Kidney (tissue), 14 donors: Measurements from ENCODE around the gene CCNL2. TPM values are rescaled to one million over a fixed set of nuclear protein-coding genes. Genes with fewer than 3 reads are reported as not detected.

Experiments used
- DNase-seq, 5 donors: peaks; one replicate each; pipeline ENCODE4 v3.0.0-alpha.2; 2013 to 2020
- FAIRE-seq: peaks from 2 replicates; lab custom pipeline; 2012; peaks lifted over from hg19 to GRCh38; lab: Jason Lieb, UNC
- H3K27ac ChIP-seq, 2 donors: one replicate each; pipeline ENCODE4 v1.7.0; 2013; ENCODE audit warnings: low read depth in 2 of 2, low read length in 2 of 2, inconsistent platforms in 1 of 2
- H3K27me3 ChIP-seq: one replicate; pipeline ENCODE4 v1.7.1; 2013; ENCODE audit warnings: low read length, inconsistent platforms; ENCODE audit not compliant: control insufficient read depth, insufficient read depth
- H3K36me3 ChIP-seq, 3 donors: one replicate each; pipeline versions ENCODE4 v1.7.0 to v1.7.1; 2013; ENCODE audit warnings: low read length in 3 of 3, control low read depth in 1 of 3, inconsistent platforms in 1 of 3; ENCODE audit not compliant: insufficient read depth in 3 of 3, control insufficient read depth in 2 of 3
- H3K4me1 ChIP-seq, 3 donors: one replicate each; pipeline versions ENCODE4 v1.7.0 to v1.7.1; 2013; ENCODE audit warnings: low read length in 3 of 3, inconsistent platforms in 1 of 3, low read depth in 1 of 3; ENCODE audit not compliant: control insufficient read depth in 2 of 3, insufficient read depth in 2 of 3
- H3K4me3 ChIP-seq, 3 donors: one replicate each; pipeline versions ENCODE4 v1.7.0 to v1.8.1; 2013; ENCODE audit warnings: low read length in 3 of 3, control low read depth in 1 of 3, inconsistent platforms in 1 of 3
- H3K9ac ChIP-seq, 3 donors: one replicate each; pipeline versions ENCODE4 v1.7.0 to v1.7.1; 2013; ENCODE audit warnings: low read length in 3 of 3, control low read depth in 1 of 3, inconsistent platforms in 1 of 3
- H3K9me3 ChIP-seq, 3 donors: one replicate each; pipeline versions ENCODE4 v1.7.0 to v1.7.1; 2013; ENCODE audit warnings: low read length in 3 of 3, control low read depth in 1 of 3, inconsistent platforms in 1 of 3; ENCODE audit not compliant: control insufficient read depth in 2 of 3, insufficient read depth in 1 of 3
- CTCF ChIP-seq: IDR thresholded peaks from 3 replicates; pipeline ENCODE4 v1.5.1; 2012; ENCODE audit warnings: mild to moderate bottlenecking, moderate library complexity, borderline replicate concordance; ENCODE audit not compliant: insufficient read depth; ENCODE audit errors: extremely low read depth
- intact Hi-C: fragments of 100-400 bp; cut with DNase I; formaldehyde crosslinking; loops from one replicate; pipeline ENCODE4 v1.11.1; 2022
- polyA plus RNA-seq: library from polyadenylated mRNA; stranded (reverse); fragments of 350-450 nt; fragmentation: Illumina TruSeq; extraction: RNeasy Lipid Tissue Mini Kit (QIAGEN cat#74804); gene quantifications from one replicate; pipeline ENCODE4 v1.2.3, GENCODE V29; 2014; ENCODE audit warnings: low read depth, low replicate concordance; ENCODE audit not compliant: insufficient read depth
- total RNA-seq: library from RNA; stranded (reverse); fragmentation: NEBNext Ultra II Directional; extraction: Animal tissue kit (Norgen Biotek cat#: 25700); gene quantifications from one replicate; pipeline ENCODE4 v1.2.1, GENCODE V29; 2021
- donor health status: control.
- donor health status: control.
- donor health status: control.
- donor health status: control.
- donor health status: control.
- donor health status: DM: yes; HTN: yes; CAD: no.
- donor health status: Normal renal cell carcinoma (clear cell type).

The CCNL2 gene
- total and polyA plus RNA-seq, 2 donors from 2014 or later = 72.0 to 199 TPM

- peak; percentile 68 to 81 (median 78) for DNase-seq
- Histone ChIP-seq H3K4me3 (peak overlapping the region in 2 of 3 donors; percentile 55 to 57), H3K9me3 (no peaks in the 10 kb centered on the region), H3K36me3 (no peaks in the 10 kb centered on the region), H3K9ac (peak overlapping the region in 2 of 3 donors; percentile 11 to 26), H3K4me1 (peaks cover 0 to 21% (median 2%) of the 10 kb centered on the region in 3 donors), H3K27ac (peak overlapping the region; percentile 69 to 83), H3K27me3 (no peaks in the 10 kb centered on the region)
- TF ChIP-seq CTCF = no peak
- no peak for FAIRE-seq
- intact Hi-C loops = no loop called here
These were observed 41.2 kb downstream of the CCNL2 start for GRCh38 chr1:1357871-1358432.

- intact Hi-C loops = no loop called here
- FAIRE-seq (no peak), DNase-seq (peak in 2 of 5 donors; percentile 65 to 78)
- no peaks in the 10 kb centered on the region for H3K27me3 ChIP-seq
- H3K9me3 ChIP-seq = no peaks in the 10 kb centered on the region
- H3K4me1 ChIP-seq = peaks cover 0 to 23% (median 2%) of the 10 kb centered on the region in 3 donors
- no peak for TF ChIP-seq CTCF
- H3K27ac ChIP-seq = peak overlapping the region in 1 of 2 donors; percentile 43
- peak overlapping the region in 2 of 3 donors; percentile 20 to 55 for H3K4me3 ChIP-seq
- no peaks in the 10 kb centered on the region for H3K36me3 ChIP-seq
- no peak overlapping the region for H3K9ac ChIP-seq
These were observed 42.2 kb downstream of the CCNL2 start for GRCh38 chr1:1356796-1357401.

- intact Hi-C loops = no loop called here
- no peaks in the 10 kb centered on the region for H3K27me3 ChIP-seq
- peak overlapping the region in 1 of 3 donors; percentile 55 for H3K4me3 ChIP-seq
- TF ChIP-seq CTCF = no peak
- H3K36me3 ChIP-seq = no peaks in the 10 kb centered on the region
- FAIRE-seq = no peak
- H3K27ac ChIP-seq = no peak overlapping the region
- peaks cover 0 to 25% (median 0%) of the 10 kb centered on the region in 3 donors for H3K4me1 ChIP-seq
- H3K9me3 ChIP-seq = no peaks in the 10 kb centered on the region
- H3K9ac ChIP-seq = no peak overlapping the region
- peak in 2 of 5 donors; percentile 77 to 80 for DNase-seq
These were observed 42.9 kb downstream of the CCNL2 start for GRCh38 chr1:1356166-1356795.
